Hepatocyte (in vitro differentiated cells): ENCODE data around the gene AOPEP. TPM values are rescaled to one million over a fixed set of nuclear protein-coding genes. Genes with fewer than 3 reads are reported as not detected.

Experiments
- DNase-seq: peaks from one replicate; pipeline ENCODE4 v3.0.0-alpha.2; 2016; ENCODE audit warnings: low spot score
- H2AFZ ChIP-seq: fragments of 200-600 bp; sonication (generic); 2 replicates; pipeline ENCODE4 v1.6.0; 2016; ENCODE audit warnings: antibody characterized with exemption, mild to moderate bottlenecking
- H3K27ac ChIP-seq: fragments of 200-600 bp; sonication (generic); 2 replicates; pipeline ENCODE4 v1.5.1; 2016; ENCODE audit warnings: mild to moderate bottlenecking
- H3K27me3 ChIP-seq: fragments of 200-600 bp; sonication (generic); 2 replicates; pipeline ENCODE4 v1.6.1; 2016
- H3K36me3 ChIP-seq: fragments of 200-600 bp; sonication (generic); replicated peaks from 2 replicates; pipeline ENCODE4 v1.5.1; 2016; ENCODE audit warnings: low read depth; ENCODE audit not compliant: insufficient read depth
- H3K4me1 ChIP-seq: fragments of 200-600 bp; sonication (generic); 2 replicates; pipeline ENCODE4 v1.5.1; 2016; ENCODE audit warnings: mild to moderate bottlenecking, moderate library complexity; ENCODE audit not compliant: insufficient read depth
- H3K4me2 ChIP-seq: fragments of 200-600 bp; sonication (generic); 2 replicates; pipeline ENCODE4 v1.6.0; 2016
- H3K4me3 ChIP-seq: fragments of 200-600 bp; sonication (generic); 2 replicates; pipeline ENCODE4 v1.5.1; 2016; ENCODE audit warnings: mild to moderate bottlenecking
- H3K79me2 ChIP-seq: fragments of 200-600 bp; sonication (generic); 2 replicates; pipeline ENCODE4 v1.6.0; 2017; ENCODE audit warnings: mild to moderate bottlenecking
- H3K9me2 ChIP-seq: fragments of 200-600 bp; sonication (generic); replicated peaks from 2 replicates; pipeline ENCODE4 v1.6.0; 2017; ENCODE audit warnings: mild to moderate bottlenecking; ENCODE audit not compliant: insufficient read depth
- H3K9me3 ChIP-seq: fragments of 200-600 bp; sonication (generic); 2 replicates; pipeline ENCODE4 v1.5.1; 2016; ENCODE audit warnings: low read depth, mild to moderate bottlenecking
- H4K20me1 ChIP-seq: fragments of 200-600 bp; sonication (generic); 2 replicates; pipeline ENCODE4 v1.6.0; 2016; ENCODE audit warnings: mild to moderate bottlenecking; ENCODE audit not compliant: insufficient read depth, poor library complexity, severe bottlenecking
- EZH2 ChIP-seq: fragments of 200-600 bp; sonication (generic); IDR thresholded peaks from 2 replicates; pipeline ENCODE4 v1.6.1; 2016; ENCODE audit warnings: antibody characterized with exemption, mild to moderate bottlenecking, borderline replicate concordance
- EZH2phosphoT487 ChIP-seq: fragments of 200-600 bp; sonication (generic); IDR thresholded peaks from one replicate; pipeline ENCODE4 v1.6.1; 2018; ENCODE audit warnings: antibody characterized with exemption, mild to moderate bottlenecking, low read depth, moderate library complexity; ENCODE audit not compliant: unreplicated experiment, severe bottlenecking
- WGBS: methylation state at CpG from one replicate; pipeline ENCODE4 v1.1.6; 2016; ENCODE audit warnings: low lambda C conversion rate; ENCODE audit errors: missing lambda C conversion rate; 5-methylcytosine and 5-hydroxymethylcytosine counted together
- polyA plus RNA-seq: library from polyadenylated mRNA; unstranded; fragments of >200 nt; fragmentation: Nextera tagmentation; extraction: Ambion mirVana; gene quantifications from 2 replicates; pipeline ENCODE4 v1.2.1, GENCODE V29; 2016
- total RNA-seq: library from RNA; depleted of rRNA; stranded (reverse); fragments of >200 nt; gene quantifications from 2 replicates; pipeline ENCODE4 v1.2.3, GENCODE V29; 2014
- TF ChIP-seq, protein P1 (sequence below): fragments of 200-600 bp; sonication (generic); IDR thresholded peaks from 2 replicates; pipeline ENCODE4 v1.5.1; 2016; ENCODE audit warnings: antibody characterized with exemption, mild to moderate bottlenecking; ENCODE audit not compliant: poor library complexity

The AOPEP gene
- total and polyA plus RNA-seq, 2 experiments from 2014 or later: 82.8 to 101 TPM

DNA sequence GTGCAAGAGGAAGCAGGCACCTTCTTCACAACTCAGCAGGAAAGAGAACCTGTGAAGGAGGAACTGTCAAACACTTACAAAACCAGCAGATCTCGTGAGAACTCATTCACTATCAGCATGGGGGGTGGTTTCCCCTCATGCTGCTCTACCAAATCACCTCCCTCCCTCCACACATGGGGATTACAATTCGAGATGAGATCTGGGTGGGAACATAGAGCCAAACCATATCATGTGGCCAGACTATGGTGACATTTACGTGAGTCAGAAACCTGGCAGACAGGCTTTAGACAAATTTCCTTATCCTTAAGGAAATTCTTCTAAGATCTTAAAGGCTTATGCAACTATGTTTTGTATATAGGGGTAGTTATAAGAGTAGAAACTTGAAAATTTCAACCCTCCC, 8.7 kb upstream of the AOPEP start:
- TF ChIP-seq EZH2phosphoT487 (no peak), EZH2 (no peak)
- TF ChIP-seq, protein P1, sequence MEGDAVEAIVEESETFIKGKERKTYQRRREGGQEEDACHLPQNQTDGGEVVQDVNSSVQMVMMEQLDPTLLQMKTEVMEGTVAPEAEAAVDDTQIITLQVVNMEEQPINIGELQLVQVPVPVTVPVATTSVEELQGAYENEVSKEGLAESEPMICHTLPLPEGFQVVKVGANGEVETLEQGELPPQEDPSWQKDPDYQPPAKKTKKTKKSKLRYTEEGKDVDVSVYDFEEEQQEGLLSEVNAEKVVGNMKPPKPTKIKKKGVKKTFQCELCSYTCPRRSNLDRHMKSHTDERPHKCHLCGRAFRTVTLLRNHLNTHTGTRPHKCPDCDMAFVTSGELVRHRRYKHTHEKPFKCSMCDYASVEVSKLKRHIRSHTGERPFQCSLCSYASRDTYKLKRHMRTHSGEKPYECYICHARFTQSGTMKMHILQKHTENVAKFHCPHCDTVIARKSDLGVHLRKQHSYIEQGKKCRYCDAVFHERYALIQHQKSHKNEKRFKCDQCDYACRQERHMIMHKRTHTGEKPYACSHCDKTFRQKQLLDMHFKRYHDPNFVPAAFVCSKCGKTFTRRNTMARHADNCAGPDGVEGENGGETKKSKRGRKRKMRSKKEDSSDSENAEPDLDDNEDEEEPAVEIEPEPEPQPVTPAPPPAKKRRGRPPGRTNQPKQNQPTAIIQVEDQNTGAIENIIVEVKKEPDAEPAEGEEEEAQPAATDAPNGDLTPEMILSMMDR: no peak
- H4K20me1 ChIP-seq: no peaks in the 10 kb centered on the region
- H3K79me2 ChIP-seq: no peaks in the 10 kb centered on the region
- H3K4me1 ChIP-seq: no peaks in the 10 kb centered on the region
- no peaks in the 10 kb centered on the region for H3K36me3 ChIP-seq
- no peak overlapping the region for H3K4me3 ChIP-seq
- DNase-seq: no peak
- no peak overlapping the region for H3K27ac ChIP-seq
- H3K9me3 ChIP-seq: no peaks in the 10 kb centered on the region
- no peaks in the 10 kb centered on the region for H3K27me3 ChIP-seq
- H3K4me2 ChIP-seq: no peak overlapping the region
- no peaks in the 10 kb centered on the region for H3K9me2 ChIP-seq
- 64% methylated on average over 3 of the region's 3 CpGs for WGBS
- no peak overlapping the region for H2AFZ ChIP-seq

DNA sequence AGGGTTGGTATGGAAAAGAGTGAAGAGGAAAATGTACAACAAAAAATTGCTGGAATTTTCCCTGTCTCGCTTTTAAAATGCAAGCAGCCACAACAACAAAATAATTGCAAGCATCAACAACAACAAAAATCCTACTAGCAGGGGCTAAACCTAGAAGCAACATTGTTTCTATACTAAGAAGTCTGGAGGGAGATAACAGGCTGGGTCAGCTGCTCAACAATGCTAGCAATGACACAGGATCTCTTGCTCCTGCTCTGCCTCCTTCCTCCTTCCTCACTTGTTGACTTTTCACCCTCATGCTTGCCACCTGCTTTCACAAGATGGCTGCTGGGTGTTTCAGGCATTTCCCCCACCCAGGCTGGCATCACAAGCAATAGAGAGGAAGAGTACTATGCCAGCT, 7.6 kb upstream of the AOPEP start:
- TF ChIP-seq EZH2: no peak
- TF ChIP-seq EZH2phosphoT487: no peak
- 80% methylated on average over 1 of the region's 1 CpG for WGBS
- DNase-seq: no peak

DNA sequence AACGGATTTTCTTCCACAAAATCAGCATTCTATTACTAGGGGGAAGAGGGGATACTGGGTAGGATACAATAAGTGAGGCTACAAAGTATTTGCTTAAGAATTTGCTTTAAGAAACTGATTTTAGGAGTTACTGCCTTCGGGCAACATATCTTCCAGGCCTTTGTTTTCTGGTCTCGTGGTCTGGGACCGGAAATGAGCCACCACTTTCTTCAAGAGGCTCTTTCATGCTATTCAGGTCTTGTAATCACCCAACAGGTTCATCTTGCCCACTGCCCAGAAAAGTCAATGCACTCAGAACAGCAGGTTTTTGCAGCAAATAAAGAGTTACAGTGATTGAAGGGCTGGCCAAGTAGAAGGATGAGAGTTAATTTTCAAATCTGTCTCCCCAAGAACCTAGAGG, 6.6 kb upstream of the AOPEP start:
- no peak overlapping the region for H3K4me3 ChIP-seq
- H2AFZ ChIP-seq: no peak overlapping the region
- DNase-seq: no peak
- H3K4me2 ChIP-seq: no peak overlapping the region
- no peak overlapping the region for H3K27ac ChIP-seq
- no peaks in the 10 kb centered on the region for H3K79me2 ChIP-seq
- TF ChIP-seq EZH2phosphoT487 (no peak), EZH2 (no peak)
- WGBS: 95% methylated on average over 4 of the region's 4 CpGs
- no peaks in the 10 kb centered on the region for H3K4me1 ChIP-seq
- H4K20me1 ChIP-seq: no peaks in the 10 kb centered on the region
- no peaks in the 10 kb centered on the region for H3K36me3 ChIP-seq
- no peaks in the 10 kb centered on the region for H3K9me2 ChIP-seq
- no peaks in the 10 kb centered on the region for H3K9me3 ChIP-seq
- no peaks in the 10 kb centered on the region for H3K27me3 ChIP-seq

More for the DNA sequence above, 7.6 kb upstream of the AOPEP start:
- H3K79me2 ChIP-seq: no peaks in the 10 kb centered on the region
- no peak overlapping the region for H3K4me2 ChIP-seq
- no peaks in the 10 kb centered on the region for H4K20me1 ChIP-seq
- no peaks in the 10 kb centered on the region for H3K27me3 ChIP-seq
- no peaks in the 10 kb centered on the region for H3K4me1 ChIP-seq
- no peak overlapping the region for H2AFZ ChIP-seq
- no peak overlapping the region for H3K4me3 ChIP-seq
- H3K9me2 ChIP-seq: no peaks in the 10 kb centered on the region
- H3K9me3 ChIP-seq: no peaks in the 10 kb centered on the region
- H3K36me3 ChIP-seq: no peaks in the 10 kb centered on the region
- H3K27ac ChIP-seq: no peak overlapping the region

DNA sequence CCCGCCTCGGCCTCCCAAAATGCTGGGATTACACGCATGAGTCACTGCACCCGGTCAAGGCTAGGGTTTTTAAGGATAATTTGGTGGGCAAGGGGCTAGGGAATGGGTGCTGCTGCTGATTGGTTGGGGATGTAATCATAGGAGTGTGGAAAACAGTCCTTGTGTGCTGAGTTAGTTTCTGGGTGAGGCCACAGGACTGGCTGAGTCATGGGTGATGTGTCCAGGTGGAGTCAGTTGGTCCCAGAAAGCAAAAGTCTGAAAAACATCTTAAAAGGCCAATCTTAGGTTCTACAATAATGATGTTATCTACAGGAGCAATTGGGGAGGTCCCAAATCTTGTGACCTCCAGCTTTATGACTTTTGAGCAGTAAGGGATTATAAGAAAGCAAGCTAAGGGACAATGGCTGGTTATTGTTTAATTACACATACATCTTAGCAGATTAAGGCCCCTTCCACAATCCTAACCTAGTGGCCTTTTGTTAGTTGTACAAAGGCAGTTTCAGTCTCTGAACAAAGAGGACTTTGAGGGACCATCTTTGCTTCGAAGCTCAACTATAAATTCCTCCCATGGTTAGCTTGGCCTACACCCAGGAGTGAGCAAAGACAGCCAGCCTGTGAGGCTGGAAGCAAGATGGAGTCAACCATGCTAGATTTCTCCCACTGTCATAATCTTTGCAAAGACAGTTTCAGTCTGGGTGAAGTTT, 5.5 kb upstream of the AOPEP start:
- no peak overlapping the region for H2AFZ ChIP-seq
- H3K36me3 ChIP-seq: no peaks in the 10 kb centered on the region
- H3K9me2 ChIP-seq: no peaks in the 10 kb centered on the region
- no peak for DNase-seq
- H3K79me2 ChIP-seq: no peaks in the 10 kb centered on the region
- H3K9me3 ChIP-seq: no peaks in the 10 kb centered on the region
- H4K20me1 ChIP-seq: no peaks in the 10 kb centered on the region
- WGBS: 91% methylated on average over 5 of the region's 5 CpGs
- no peak for TF ChIP-seq EZH2
- H3K4me3 ChIP-seq: no peak overlapping the region
- no peak overlapping the region for H3K4me2 ChIP-seq
- H3K27me3 ChIP-seq: no peaks in the 10 kb centered on the region
- no peak overlapping the region for H3K27ac ChIP-seq
- no peaks in the 10 kb centered on the region for H3K4me1 ChIP-seq

DNA sequence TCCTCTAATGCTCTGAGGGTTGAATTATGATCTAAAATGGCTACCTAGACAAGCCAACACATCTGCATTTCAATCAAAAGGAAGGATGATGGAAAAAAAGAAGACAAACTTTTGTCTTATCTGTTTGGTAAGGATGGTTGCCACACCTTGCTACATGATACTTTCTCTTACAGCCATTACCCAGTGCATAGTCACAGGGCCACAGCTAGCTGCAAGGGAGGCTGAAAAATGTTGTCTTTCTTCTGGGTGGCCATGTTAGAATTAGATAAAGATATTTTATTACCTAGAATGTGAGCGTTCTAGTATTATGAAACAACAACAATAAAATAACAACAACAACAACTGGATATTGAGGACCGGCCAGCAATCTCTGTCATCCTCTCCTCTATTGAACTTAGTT, 4.7 kb upstream of the AOPEP start:
- no peaks in the 10 kb centered on the region for H3K4me1 ChIP-seq
- no peak overlapping the region for H3K4me3 ChIP-seq
- no peaks in the 10 kb centered on the region for H4K20me1 ChIP-seq
- no peaks in the 10 kb centered on the region for H3K79me2 ChIP-seq
- no peaks in the 10 kb centered on the region for H3K9me2 ChIP-seq
- H3K9me3 ChIP-seq: no peaks in the 10 kb centered on the region
- no peak overlapping the region for H3K27ac ChIP-seq
- TF ChIP-seq, protein P1: no peak
- TF ChIP-seq EZH2phosphoT487 (no peak), EZH2 (no peak)
- H2AFZ ChIP-seq: no peak overlapping the region
- no peaks in the 10 kb centered on the region for H3K27me3 ChIP-seq
- H3K4me2 ChIP-seq: no peak overlapping the region
- no peaks in the 10 kb centered on the region for H3K36me3 ChIP-seq
- 96% methylated on average over 2 of the region's 2 CpGs for WGBS
- no peak for DNase-seq
